ENCODE results near the gene NOXA1.

The NOXA1 gene

DNA sequence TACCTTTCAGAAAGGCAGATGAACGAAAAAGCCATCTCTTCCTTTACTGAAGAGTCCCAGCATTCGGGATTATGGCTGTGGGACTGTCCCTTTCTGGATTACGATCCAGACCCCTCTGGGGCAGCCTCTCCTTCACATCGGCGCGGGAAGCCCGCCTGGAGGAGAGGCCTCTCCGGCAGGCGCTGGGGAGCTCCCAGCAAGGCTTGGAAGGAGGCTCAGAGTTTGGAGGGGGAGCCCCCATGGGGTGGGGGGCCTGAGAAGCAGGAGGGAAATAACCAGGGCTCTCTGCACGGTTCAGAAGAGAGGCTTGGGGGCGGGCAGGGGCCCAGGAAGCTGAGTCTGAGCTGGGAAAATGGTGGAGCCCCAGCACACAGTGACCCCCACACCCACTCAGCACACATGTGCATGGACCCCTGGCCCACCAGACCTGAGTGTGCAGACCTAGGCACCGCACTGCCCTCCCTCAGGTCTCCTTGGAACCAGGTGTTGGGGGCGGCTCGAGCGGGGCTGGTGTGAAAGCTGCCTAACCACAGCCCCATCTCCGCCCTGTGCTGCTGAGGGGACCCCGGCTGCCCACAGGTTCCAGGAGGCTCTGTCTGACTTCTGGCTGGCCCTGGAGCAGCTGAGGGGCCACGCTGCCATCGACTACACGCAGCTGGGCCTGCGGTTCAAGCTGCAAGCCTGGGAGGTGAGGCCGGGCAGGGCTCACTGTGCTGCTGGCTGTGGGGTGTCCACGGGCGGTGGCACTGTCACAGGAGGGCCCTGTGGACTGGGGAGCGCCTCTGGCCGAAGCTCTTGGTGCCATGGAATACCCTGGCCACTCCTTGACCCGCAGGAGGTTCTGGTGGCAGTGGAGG, 4.5 kb downstream of the NOXA1 start:
- DNase-seq, result no peak

DNA sequence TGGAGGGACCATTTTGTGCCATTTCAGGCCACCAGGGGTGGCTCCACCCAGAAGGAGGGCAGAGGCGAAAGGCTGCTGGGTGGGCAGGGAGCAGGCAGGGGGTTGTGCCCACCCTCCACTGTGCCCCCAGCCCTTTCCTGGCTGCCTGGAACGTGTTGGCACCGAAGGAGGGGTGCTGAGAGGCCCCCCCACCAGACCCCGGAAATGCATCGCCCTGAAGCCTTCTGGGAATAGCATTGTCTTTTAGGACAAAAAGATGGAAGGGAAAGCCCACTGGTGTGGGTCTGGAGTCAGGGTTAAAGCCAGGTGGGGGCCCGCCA, 5.1 kb downstream of the NOXA1 start:
- DNase-seq, result no peak

DNA sequence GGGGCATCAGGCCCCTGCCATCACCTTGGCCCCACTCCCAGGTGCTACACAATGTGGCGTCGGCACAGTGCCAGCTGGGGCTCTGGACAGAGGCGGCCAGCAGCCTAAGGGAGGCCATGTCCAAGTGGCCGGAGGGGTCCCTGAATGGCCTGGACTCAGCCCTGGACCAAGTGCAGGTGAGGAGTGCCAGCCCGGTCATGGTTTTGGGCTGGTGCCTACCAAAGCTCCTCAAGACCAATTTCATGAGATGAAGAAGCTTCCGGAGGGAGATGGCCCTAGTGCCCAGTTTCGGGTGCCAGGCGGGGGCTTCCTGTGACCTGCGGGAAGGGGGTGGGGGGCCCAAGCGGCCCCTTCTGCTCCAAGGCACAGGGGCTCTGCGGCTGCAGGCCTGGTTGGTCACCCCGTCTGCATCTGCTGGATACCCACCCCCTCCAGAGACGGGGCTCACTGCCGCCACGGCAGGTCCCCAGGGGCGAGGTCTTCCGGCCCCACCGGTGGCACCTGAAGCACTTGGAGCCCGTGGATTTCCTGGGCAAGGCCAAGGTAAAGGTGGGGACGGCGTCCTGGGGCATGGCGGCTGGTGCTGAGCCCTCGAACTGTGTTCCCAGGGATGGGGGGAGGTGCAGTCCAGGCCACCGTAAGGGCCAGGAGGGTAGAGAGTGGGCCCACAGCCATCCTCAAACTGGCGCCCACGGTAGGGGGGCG, 5.8 kb downstream of the NOXA1 start:
- DNase-seq, result no peak

DNA sequence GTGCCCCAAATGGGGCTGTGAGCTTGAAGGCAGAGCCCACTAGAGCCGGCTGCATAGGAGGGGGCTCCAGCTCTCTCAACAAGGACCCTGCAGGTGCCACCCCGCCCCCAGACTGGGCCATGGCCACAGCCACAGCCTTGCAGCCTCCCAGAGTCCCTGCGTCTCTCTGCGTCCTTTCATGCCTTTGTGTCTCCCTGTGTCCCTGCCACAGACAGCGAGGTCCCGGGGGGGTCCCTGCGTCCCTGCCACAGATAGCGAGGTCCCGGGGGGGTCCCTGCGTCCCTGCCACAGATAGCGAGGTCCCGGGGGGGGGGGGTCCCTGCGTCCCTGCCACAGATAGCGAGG, 6.3 kb downstream of the NOXA1 start:
- no peak for DNase-seq

DNA sequence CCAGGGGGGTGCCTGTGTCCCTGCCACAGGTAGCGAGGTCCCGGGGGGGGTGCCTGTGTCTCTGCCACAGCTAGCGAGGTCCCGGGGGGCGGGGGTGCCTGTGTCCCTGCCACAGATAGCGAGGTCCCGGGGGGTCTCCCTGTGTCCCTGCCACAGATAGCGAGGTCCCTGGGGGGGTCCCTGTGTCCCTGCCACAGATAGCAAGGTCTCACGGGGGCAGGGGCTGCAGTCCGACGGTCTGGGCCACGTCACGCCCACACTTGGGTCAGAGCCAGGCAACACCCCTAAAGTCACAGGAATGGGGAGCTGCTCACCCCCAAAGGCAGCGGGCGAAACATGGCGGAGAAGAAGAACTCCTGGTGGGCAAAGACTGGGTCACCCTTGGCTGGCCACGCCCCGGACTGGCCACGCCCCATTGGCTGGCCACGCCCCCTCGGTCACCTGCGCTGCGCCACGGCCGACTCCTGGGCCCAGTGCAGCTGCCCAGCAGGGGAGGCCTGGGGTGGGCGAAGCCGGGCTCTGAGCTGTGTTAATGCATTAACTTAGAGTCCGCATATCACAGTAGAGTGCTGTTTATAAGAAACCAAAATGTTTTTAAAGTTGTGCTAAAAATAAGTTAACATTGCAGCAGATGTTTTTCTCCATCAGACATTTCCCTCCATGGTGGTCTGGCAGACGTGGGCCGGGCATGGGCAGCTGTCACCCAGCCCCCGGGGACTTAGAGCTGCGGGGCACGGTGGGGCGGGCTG, 7.0 kb downstream of the NOXA1 start:
- DNase-seq, result no peak

DNA sequence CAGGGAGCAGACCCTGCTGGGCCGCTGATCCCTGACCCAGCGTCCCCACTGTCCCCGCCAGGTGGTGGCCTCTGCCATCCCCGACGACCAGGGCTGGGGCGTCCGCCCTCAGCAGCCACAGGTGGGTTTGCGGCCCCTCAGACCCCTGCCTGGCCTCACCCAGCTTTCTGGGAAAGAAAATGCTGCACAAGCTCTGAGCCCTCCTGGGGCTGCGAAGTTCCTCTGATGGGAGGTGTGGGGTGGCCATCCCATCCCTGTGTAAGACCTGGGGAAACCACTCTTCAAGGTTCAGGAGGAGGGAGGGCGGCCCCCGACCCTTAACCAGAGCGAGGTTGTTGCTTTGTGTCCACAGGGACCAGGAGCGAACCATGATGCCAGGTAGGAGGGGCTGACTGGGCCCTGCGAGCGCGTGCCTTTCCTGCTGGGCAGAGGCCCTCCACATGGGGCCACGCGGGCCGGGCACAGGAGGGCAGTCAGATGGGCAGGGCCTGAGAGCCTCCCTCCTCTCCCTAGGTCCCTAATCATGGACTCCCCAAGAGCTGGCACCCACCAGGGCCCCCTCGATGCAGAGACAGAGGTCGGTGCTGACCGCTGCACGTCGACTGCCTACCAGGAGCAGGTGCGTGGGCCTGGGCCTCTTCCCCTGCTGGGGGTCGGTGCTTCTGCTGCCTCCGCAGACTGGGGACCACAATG, 7.7 kb downstream of the NOXA1 start:
- DNase-seq, result no peak

DNA sequence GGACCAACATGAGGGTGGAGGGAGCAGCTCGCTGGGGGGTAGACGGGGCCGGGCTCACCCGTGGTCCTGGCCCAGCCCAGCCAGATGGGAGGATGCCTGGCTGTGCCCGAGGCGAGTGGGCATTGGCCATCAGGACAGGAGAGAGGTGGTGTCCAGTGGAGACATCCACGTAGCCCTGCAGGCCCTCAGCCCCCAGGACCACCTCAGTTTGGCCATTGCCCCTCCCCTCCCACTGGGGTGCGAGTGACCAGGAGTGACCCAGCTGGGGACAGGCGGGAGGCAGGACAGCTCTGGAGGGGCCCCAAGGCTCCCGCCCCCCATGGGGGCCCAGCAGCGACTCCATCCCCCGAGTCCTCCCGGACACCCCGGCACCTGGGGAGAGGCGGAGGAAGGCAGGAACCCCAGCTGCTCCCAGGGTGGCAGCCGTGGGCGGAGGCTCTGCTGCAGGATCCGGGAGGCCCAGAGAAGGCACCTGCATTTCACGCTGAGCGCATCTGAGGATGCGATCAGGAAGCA, 8.3 kb downstream of the NOXA1 start:
- DNase-seq, result no peak

DNA sequence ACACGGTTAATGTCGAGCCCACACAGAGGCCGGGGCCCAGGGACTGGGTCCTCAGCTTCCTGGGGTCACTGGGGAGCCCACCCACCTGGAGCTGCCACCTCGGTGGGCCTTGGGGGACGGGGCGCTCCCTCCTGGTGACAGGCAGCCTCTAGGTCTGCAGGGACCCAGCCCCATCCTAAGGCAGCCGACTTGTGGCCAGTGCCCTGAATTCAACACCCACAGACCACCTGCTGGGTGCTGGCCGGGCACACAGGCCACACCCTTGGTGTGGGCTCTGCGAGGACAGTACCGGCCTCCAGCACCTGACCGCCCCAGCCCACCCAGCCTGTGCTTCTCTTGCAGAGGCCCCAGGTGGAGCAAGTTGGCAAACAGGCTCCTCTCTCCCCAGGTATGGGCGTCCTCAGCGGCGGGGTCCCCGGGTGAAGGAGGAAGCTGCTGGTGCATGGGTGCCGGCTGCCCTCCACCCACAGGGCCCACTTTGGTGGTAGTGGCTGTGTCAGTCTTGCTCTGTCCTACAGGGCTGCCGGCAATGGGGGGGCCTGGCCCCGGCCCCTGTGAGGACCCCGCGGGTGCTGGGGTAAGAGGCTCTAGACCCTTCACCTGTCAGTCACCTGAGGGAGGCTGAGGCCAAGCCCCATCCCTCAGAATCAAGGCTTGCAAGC, 9.6 kb downstream of the NOXA1 start:
- DNase-seq, result no peak

DNA sequence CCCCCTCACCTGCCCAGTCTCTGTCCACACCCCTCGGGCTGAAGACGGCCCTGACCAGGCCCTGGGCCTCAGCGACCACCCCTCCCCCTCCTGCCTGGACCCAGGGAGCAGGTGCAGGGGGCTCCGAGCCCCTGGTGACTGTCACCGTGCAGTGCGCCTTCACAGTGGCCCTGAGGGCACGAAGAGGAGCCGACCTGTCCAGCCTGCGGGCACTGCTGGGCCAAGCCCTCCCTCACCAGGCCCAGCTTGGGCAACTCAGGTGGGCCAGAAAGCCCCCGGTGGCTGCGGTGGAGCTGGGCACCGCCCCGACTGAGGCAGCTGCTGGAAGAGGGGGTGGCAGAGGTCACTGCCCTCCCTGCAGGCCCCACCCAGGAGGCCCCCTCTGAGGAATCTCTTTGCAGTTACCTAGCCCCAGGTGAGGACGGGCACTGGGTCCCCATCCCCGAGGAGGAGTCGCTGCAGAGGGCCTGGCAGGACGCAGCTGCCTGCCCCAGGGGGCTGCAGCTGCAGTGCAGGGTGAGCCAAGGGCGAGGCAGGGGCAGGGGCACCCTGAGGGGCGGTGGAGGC, 10.2 kb downstream of the NOXA1 start:
- no peak for DNase-seq

DNA sequence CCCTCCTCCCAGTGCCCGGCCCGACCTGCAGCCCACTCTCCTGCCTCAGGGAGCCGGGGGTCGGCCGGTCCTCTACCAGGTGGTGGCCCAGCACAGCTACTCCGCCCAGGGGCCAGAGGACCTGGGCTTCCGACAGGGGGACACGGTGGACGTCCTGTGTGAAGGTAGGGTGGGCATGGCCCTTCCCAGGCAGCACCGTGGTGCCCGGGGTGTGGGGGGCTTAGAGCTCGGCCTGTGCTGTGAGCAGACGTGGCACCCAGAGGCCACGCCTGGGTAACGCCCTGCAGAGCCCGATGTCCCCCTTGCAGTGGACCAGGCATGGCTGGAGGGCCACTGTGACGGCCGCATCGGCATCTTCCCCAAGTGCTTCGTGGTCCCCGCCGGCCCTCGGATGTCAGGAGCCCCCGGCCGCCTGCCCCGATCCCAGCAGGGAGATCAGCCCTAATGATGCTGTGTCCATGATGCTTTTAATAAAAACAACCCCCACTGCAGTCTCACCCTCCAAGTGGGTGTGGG, 10.8 kb downstream of the NOXA1 start:
- DNase-seq, result no peak

DNA sequence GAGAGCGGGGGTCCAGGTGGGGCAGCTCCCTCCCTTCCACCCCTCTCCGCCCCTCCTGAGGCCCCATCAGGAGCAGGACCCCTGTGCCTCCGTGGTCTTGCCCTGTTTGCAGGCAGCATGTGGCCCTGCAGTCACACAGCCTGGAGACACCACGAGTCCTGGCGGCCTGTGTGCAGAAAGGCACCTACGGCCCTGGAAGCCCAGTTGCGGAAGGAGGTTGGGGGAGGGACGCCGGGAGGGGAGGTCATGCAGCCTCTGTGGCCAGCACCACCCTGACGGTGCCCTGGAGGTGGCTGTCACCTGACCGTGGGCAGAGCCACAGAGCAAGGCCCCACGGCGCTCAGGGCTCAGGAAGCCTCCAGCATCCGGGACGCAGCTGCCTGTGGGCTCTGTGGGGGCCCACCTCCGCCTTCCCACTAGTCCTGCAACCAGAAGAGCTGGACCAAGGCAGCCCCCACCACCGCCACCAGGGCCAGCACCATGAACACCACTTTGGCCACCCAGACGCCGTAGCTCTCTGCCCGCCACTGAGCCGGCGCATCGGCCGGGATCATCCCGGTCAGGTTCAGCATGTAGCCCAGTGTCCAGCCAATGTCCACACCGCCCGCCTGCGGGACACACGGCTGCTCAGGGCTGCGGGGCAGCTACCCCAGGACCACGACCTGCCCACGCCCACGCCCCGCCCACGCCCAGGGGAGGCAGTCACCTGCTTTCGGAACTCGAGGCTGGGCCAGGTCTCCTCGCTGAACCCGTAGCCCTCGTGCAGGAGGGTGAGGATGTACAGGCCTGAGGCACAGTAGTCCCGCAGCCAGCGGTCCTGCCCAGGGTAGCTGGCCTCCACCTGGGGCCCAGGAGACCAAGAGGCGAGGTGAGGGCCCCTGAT, 11.5 kb downstream of the NOXA1 start:
- no peak for DNase-seq

DNA sequence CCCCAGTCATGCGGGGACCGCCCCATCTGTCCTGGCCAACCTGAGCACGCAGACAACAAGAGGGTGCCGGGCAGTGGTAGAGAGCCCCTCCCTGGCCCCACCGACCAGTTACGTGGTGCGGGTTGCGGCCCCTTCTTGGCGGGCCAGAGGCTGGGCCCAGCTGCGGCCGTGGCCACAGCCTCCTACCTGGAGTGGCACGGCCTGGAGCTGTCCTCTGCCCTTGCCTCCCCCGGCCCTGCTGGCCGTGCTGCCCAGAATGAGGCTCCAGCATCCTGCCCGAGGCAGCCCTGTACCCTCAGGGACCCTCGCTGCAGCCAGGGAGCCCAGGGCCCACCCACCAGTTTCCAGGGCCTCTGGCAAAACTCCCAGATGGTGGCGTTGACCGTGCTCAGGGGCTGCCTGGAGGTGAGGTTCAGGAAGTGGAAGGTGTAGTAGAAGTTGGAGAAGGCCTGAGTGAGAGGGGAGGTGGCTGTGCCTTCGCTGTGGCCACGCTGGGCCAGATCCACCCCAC, 12.2 kb downstream of the NOXA1 start:
- no peak for DNase-seq

DNA sequence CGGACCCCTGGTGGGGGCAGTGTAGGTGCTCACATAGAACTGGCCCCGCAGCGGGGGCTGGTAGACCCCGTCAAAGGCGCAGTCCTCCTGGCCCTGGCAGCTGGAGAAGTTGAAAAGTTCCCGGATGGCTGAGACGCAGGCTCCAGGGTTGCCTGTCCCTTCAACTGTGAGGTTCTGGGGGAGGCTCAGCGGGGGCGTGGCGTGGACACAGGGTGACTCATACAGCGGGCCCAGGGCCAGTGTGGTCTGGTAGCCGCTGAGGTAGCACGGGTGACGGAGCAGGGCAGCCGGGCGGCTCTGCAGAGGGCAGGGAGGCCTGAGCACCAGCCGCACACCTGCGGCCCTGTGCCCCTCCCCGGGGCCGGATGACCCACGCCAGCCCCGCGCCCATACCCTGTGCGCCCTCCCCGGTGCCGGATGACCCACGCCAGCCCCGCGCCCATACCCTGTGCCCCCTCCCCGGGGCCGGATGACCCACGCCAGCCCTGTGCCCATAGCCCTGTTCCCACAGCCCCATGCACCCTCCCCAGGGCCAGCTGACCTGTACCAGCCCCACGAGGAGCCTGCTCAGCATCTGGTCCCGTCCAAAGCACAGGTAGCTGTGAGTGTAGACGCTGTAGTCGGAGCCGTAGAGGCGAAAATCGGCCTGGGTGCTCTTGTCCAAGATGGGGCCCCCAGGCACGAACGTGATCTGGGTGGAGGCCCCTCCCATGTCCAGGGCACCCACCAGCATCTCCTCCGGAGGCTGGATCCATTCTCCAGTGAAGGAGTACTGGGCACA, 13.0 kb downstream of the NOXA1 start:
- DNase-seq, result no peak

DNA sequence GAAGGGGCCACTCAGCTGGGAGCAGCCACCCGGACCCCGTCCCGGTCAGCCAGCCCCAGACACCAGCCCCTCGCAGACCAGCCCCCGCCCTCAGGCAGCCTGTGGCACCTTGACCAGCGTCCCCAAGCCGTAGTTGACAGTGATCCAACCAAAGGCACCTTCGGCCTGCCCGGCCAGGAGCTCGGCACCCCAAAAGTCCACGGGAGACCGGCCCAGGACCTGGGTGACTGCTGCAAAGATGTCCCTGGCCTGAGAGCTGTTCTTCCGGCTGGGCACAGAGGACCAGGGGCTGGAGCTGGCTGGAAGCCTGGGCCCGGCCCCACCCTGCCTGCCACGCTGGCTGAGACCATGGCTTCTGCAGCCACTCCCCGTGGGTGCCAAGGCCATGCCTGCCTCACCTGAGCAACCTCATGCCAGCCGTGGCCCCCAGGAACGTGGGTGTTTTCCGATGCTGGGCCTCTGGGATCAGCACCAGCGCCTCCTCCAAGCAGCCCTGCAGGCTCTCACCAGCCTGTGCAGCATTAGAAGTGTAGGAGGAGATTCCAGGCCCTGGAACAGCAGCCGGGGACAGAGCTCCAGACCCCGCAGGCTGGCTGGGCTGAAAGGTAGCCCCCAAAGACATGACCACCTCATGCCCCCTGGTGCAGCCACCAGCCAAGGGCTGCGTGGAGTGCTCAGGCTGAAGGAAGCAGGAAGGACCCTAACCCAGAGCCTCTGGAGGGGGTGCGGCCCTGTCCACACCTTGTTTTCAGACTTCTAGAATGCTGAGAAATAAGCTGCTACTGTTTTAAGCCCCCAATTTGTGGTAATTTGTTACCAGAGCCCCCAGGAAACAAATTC, 13.8 kb downstream of the NOXA1 start:
- DNase-seq, result no peak

DNA sequence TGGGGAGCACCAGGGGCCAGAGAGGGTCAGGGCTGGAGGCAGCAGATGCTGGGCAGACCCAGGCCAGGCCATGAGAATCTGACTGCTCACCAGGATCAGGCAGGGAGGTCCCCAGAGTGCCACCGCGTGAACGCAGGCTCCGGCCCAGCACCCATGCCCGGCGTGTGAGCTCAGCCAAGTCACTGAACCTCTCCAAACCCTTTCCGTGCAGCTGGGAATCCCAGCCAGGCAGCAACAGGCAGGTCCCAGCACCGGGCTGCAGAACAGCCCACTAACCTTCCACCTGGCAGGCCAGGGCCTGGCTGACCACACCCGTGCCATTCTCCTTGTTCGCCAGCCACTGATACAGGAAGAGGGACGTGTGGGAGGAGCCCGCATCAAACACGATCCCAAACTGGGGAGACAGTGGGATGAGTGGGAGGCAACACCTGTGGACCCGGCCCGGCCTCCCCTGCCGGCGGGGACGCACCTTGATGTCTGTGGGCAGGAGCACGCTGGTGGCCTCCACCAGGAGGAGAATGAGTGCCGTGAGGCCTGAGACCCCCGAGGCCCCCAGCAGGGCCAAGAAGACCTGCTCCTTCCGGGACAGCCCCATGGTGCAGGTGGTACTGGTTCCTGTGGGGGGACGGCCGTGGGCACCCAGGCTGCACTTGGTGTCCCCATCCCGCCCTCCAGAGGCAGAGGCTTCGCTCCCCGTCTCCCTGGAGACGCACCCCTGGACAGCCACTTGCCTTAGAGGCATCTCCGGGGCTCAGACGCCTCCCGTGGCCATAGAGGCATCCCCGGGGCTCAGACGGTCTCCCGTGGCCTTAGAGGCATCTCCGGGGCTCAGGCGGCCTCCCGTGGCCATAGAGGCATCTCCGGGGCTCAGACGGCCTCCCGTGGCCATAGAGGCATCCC, 14.7 kb downstream of the NOXA1 start:
- no peak for DNase-seq

DNA sequence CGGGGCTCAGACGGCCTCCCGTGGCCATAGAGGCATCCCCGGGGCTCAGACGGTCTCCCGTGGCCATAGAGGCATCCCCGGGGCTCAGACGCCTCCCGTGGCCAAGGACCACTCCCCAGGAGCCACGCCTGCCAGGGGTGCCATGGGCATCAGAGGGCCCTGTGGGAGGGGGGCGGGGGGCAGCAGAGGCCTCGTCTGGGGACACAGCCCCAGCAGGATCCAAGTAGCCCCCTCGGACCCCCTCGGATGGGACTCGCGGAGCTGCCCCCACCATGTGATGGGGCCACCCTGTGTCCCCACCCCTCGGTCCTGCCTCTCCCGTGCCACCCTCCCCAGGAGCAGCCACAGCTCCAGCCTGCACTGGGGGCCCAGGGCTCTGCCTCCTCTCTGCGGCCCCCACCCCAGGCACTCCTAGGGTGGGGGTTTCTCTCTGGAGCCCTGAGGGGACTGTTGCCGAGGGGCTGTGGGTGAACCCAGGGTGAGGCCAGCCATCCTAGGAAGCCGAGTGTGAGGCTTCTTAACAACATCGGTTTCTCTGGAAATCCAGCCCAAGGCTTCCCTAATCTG, 15.5 kb downstream of the NOXA1 start:
- DNase-seq, result no peak

DNA sequence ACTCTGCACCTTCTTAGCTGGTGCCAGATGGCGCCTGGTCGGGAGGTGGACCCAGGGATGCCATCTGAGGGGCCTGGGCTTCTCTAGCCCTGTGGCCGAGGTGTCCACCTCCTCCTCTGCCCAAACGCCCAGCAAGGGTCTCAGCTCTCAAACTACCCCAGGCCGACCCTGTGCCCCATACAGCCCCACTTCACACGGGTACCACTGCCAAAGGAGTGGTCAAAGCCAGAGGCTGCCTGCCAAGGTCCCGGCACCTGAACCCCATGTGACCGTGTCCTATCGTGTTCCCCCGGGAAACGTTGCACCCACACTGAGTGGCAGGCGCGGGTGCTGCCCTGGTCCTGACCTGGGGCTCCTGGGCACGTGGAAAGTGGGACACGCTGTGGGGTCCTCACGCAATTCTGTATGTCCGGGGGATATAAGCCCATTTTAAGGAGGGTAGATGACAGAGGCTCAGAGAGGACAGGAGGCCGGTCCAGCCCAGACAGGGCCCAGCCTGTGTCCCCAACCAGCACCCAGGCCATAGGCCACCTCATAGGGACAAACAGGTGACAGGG, 16.0 kb downstream of the NOXA1 start:
- no peak for DNase-seq
